ENCODE results near the gene KDM5B. TPM values are rescaled to one million over a fixed set of nuclear protein-coding genes. Genes with fewer than 3 reads are reported as not detected.
A peak's percentile ranks its signal among the peaks of the same experiment; 100 is the strongest.

KDM5B gene
- polyA plus RNA-seq, 1 of the 3 experiments (the other 2 are of a cell fraction), result 21.7 TPM

- H3K4me2 ChIP-seq, result peak overlapping the region; percentile 17; the same call in 1 of the 2 replicates
- POLR2A ChIA-PET, result interaction anchor here (1.0 kb wide), 1 partner anchor 13 kb away, joined by 3 read pairs; the partner anchor contains the start of gene KDM5B
- DNase-seq, result no peak
Measured at GRCh38 chr1:202821467-202821866, 13.2 kb upstream of the KDM5B start.

GRCh38 chr1:202818819-202819218 lies 10.6 kb upstream of the KDM5B start:
- Histone ChIP-seq H3K27me3 (ENCODE audit: insufficient read depth) (no peaks in the 10 kb centered on the region), H3K79me2 (ENCODE audit: insufficient read depth) (no peaks in the 10 kb centered on the region), H3F3A (replicated peaks; ENCODE audit: insufficient read depth) (peaks cover 12% of the 10 kb centered on the region), H2AFZ (ENCODE audit: low read depth) (no peak overlapping the region), H3K9me3 (no peaks in the 10 kb centered on the region), H3K36me3 (replicated peaks in 1 of 2; ENCODE audit: control insufficient read depth in 1 of 2, insufficient read depth in 2 of 2, low read length in 1 of 2) (no peaks in the 10 kb centered on the region), H3K9me2 (no peaks in the 10 kb centered on the region), H3K27ac (ENCODE audit: low read depth in 2 of 2, low read length in 1 of 2) (no peak overlapping the region), H4K20me1 (ENCODE audit: insufficient read depth) (no peaks in the 10 kb centered on the region), H3K4me2 (no peak overlapping the region), H3K4me3 (ENCODE audit: low read depth in 2 of 2, low read length in 1 of 2) (no peak overlapping the region), H3K4me1 (ENCODE audit: control insufficient read depth in 1 of 2, insufficient read depth in 2 of 2, low read depth in 1 of 2, low read length in 1 of 2) (peaks cover 0 to 6% of the 10 kb centered on the region in 2 experiments; a peak in 1 of 4 replicates), H3K9ac (no peak overlapping the region)
- 43% methylated on average over 1 of the region's 1 CpG for WGBS (ENCODE audit: low lambda C conversion rate)
- POLR2A ChIA-PET, result interaction anchor here (0.7 kb wide), 1 partner anchor 40 kb away, joined by 3 read pairs; no protein-coding TSS in a partner anchor
- DNase-seq, result no peak
- CTCF ChIA-PET, result no interaction called here
- TF ChIP-seq, protein P1, sequence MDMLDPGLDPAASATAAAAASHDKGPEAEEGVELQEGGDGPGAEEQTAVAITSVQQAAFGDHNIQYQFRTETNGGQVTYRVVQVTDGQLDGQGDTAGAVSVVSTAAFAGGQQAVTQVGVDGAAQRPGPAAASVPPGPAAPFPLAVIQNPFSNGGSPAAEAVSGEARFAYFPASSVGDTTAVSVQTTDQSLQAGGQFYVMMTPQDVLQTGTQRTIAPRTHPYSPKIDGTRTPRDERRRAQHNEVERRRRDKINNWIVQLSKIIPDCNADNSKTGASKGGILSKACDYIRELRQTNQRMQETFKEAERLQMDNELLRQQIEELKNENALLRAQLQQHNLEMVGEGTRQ (IDR thresholded peaks at IDR 0.05; ENCODE audit: borderline replicate concordance, low read depth, low read length), result no peak
- no peak for TF ChIP-seq GATA2 (CRISPR knock-in tag; IDR thresholded peaks at IDR 0.05)
- TF ChIP-seq, protein P2, sequence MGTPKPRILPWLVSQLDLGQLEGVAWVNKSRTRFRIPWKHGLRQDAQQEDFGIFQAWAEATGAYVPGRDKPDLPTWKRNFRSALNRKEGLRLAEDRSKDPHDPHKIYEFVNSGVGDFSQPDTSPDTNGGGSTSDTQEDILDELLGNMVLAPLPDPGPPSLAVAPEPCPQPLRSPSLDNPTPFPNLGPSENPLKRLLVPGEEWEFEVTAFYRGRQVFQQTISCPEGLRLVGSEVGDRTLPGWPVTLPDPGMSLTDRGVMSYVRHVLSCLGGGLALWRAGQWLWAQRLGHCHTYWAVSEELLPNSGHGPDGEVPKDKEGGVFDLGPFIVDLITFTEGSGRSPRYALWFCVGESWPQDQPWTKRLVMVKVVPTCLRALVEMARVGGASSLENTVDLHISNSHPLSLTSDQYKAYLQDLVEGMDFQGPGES (IDR thresholded peaks at IDR 0.05; ENCODE audit: low read depth, low read length), result no peak
- TF ChIP-seq FOXM1 (IDR thresholded peaks at IDR 0.05; ENCODE audit: low read depth), result no peak
- TF ChIP-seq NFIC (IDR thresholded peaks at IDR 0.05; ENCODE audit: borderline replicate concordance), result no peak
- TF ChIP-seq JUND (IDR thresholded peaks at IDR 0.05), result no peak
- no peak for TF ChIP-seq ELF1 (IDR thresholded peaks at IDR 0.05)
- no peak for TF ChIP-seq TAF1 (IDR thresholded peaks at IDR 0.05; ENCODE audit: borderline replicate concordance, low read depth, low read length)
- no peak for TF ChIP-seq YY1 (IDR thresholded peaks at IDR 0.05; ENCODE audit: low read depth)
- no peak for TF ChIP-seq TCF12 (IDR thresholded peaks at IDR 0.05)
- no peak for TF ChIP-seq SIN3A (IDR thresholded peaks at IDR 0.05; ENCODE audit: borderline replicate concordance, low read depth, low read length)
- no peak for TF ChIP-seq MXI1 (IDR thresholded peaks at IDR 0.05; ENCODE audit: low read depth, low read length)

More at GRCh38 chr1:202821467-202821866, 13.2 kb upstream of the KDM5B start:
- Histone ChIP-seq H3K79me2 (ENCODE audit: insufficient read depth) (no peaks in the 10 kb centered on the region), H3K27me3 (ENCODE audit: insufficient read depth) (no peaks in the 10 kb centered on the region), H3K36me3 (replicated peaks in 1 of 2; ENCODE audit: control insufficient read depth in 1 of 2, insufficient read depth in 2 of 2, low read length in 1 of 2) (no peaks in the 10 kb centered on the region), H2AFZ (ENCODE audit: low read depth) (peak overlapping the region; percentile 88), H3K4me3 (ENCODE audit: low read depth in 2 of 2, low read length in 1 of 2) (no peak overlapping the region), H4K20me1 (ENCODE audit: insufficient read depth) (no peaks in the 10 kb centered on the region), H3K4me1 (ENCODE audit: control insufficient read depth in 1 of 2, insufficient read depth in 2 of 2, low read depth in 1 of 2, low read length in 1 of 2) (peaks cover 0 to 6% of the 10 kb centered on the region in 2 experiments; a peak in 1 of 4 replicates), H3K9ac (0 out of 2 replicates have a peak overlapping the region, but pooled peaks have one; percentile 34), H3K9me3 (no peaks in the 10 kb centered on the region), H3K27ac (ENCODE audit: low read depth in 2 of 2, low read length in 1 of 2) (peak overlapping the region; percentile 3 to 55; a peak in 3 of 4 replicates), H3F3A (replicated peaks; ENCODE audit: insufficient read depth) (peaks cover 12% of the 10 kb centered on the region), H3K9me2 (no peaks in the 10 kb centered on the region)
- 43% methylated on average over 2 of the region's 2 CpGs for WGBS (ENCODE audit: low lambda C conversion rate)
- CTCF ChIA-PET, result no interaction called here
- TF ChIP-seq, protein P3, sequence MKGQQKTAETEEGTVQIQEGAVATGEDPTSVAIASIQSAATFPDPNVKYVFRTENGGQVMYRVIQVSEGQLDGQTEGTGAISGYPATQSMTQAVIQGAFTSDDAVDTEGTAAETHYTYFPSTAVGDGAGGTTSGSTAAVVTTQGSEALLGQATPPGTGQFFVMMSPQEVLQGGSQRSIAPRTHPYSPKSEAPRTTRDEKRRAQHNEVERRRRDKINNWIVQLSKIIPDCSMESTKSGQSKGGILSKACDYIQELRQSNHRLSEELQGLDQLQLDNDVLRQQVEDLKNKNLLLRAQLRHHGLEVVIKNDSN (IDR thresholded peaks at IDR 0.05; ENCODE audit: borderline replicate concordance, low read depth), result no peak
- TF ChIP-seq TCF12 (IDR thresholded peaks at IDR 0.05) (no peak), FOXM1 (IDR thresholded peaks at IDR 0.05; ENCODE audit: low read depth) (no peak), TEAD4 (IDR thresholded peaks at IDR 0.05; ENCODE audit: borderline replicate concordance, insufficient read depth) (no peak), RXRA (IDR thresholded peaks at IDR 0.05; ENCODE audit: borderline replicate concordance, low read depth) (no peak), SMC3 (IDR thresholded peaks at IDR 0.05; ENCODE audit: low read depth, low read length) (no peak), RAD21 (IDR thresholded peaks at IDR 0.05; ENCODE audit: low read length) (no peak), NFIC (IDR thresholded peaks at IDR 0.05; ENCODE audit: borderline replicate concordance) (no peak), MEF2A (IDR thresholded peaks at IDR 0.05; ENCODE audit: borderline replicate concordance, low read depth) (no peak), NRF1 (IDR thresholded peaks at IDR 0.05; ENCODE audit: low read depth, low read length) (no peak), GATA2 (CRISPR knock-in tag; IDR thresholded peaks at IDR 0.05) (no peak), CTCF (IDR thresholded peaks at IDR 0.05) (no peak), FOSL2 (IDR thresholded peaks at IDR 0.05; ENCODE audit: borderline replicate concordance, low read depth) (no peak), RFX5 (IDR thresholded peaks at IDR 0.05; ENCODE audit: low read length) (no peak)
- TF ChIP-seq, protein P4, sequence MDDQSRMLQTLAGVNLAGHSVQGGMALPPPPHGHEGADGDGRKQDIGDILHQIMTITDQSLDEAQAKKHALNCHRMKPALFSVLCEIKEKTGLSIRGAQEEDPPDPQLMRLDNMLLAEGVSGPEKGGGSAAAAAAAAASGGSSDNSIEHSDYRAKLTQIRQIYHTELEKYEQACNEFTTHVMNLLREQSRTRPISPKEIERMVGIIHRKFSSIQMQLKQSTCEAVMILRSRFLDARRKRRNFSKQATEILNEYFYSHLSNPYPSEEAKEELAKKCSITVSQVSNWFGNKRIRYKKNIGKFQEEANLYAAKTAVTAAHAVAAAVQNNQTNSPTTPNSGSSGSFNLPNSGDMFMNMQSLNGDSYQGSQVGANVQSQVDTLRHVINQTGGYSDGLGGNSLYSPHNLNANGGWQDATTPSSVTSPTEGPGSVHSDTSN (IDR thresholded peaks at IDR 0.05), result no peak
